HL-60 (cell line): ENCODE data around the gene HCFC1.
A peak's percentile ranks its signal among the peaks of the same experiment; 100 is the strongest.

Experiments used
- DNase-seq, 2 experiments: peaks; one replicate each; pipeline ENCODE4 v3.0.0-alpha.2; 2010 to 2020; ENCODE audit warnings: low read depth in 1 of 2, low spot score in 1 of 2
- H3K27ac ChIP-seq: fragments of 250-450 bp; sonication (Bioruptor Pico); replicated peaks from 2 replicates; pipeline ENCODE4 v1.5.1; 2020; ENCODE audit warnings: mild to moderate bottlenecking, moderate library complexity
- H3K27me3 ChIP-seq: fragments of 250-450 bp; sonication (Bioruptor Pico); 2 replicates; pipeline ENCODE4 v1.5.1; 2021; ENCODE audit warnings: mild to moderate bottlenecking, moderate library complexity; ENCODE audit not compliant: insufficient read depth, poor library complexity, severe bottlenecking
- H3K4me3 ChIP-seq: replicated peaks from 2 replicates; pipeline ENCODE4 v1.5.1; 2011; ENCODE audit warnings: mild to moderate bottlenecking, control low read depth, low read length; ENCODE audit not compliant: insufficient read depth
- CTCF ChIP-seq: IDR thresholded peaks from one replicate; pipeline ENCODE4 v1.5.1; 2011; ENCODE audit warnings: low read length, control low read depth, inconsistent platforms; ENCODE audit not compliant: insufficient read depth
- GABPA ChIP-seq: IDR thresholded peaks from 2 replicates; pipeline ENCODE4 v1.6.1; 2012; ENCODE audit warnings: low read depth
- POLR2AphosphoS5 ChIP-seq: IDR thresholded peaks from 2 replicates; pipeline ENCODE4 v1.6.1; 2012; ENCODE audit warnings: low read depth
- REST ChIP-seq: IDR thresholded peaks from 2 replicates; pipeline ENCODE4 v1.6.1; 2012; ENCODE audit warnings: low read depth; ENCODE audit not compliant: insufficient replicate concordance
- SPI1 ChIP-seq: IDR thresholded peaks from 2 replicates; pipeline ENCODE4 v1.6.1; 2012; ENCODE audit warnings: low read depth, mild to moderate bottlenecking, borderline replicate concordance

Gene HCFC1

GRCh38 chrX:153917869-153918268, 53.7 kb downstream of the HCFC1 start:
- Histone ChIP-seq H3K27me3 (no peaks in the 10 kb centered on the region), H3K27ac (no peak overlapping the region), H3K4me3 (no peak overlapping the region)
- TF ChIP-seq POLR2AphosphoS5 (no peak), SPI1 (no peak), GABPA (no peak), REST (no peak), CTCF (no peak)
- peak in 1 of 2 experiments; percentile 13 for DNase-seq

GRCh38 chrX:153913701-153914100, 57.9 kb downstream of the HCFC1 start:
- Histone ChIP-seq H3K4me3 (no peak overlapping the region), H3K27ac (no peak overlapping the region), H3K27me3 (no peaks in the 10 kb centered on the region)
- TF ChIP-seq GABPA (no peak), POLR2AphosphoS5 (no peak), REST (no peak), SPI1 (no peak), CTCF (no peak)
- no peak for DNase-seq

- TF ChIP-seq CTCF (no peak), REST (no peak), SPI1 (no peak)
- Histone ChIP-seq H3K4me3 (no peak overlapping the region), H3K27ac (no peak overlapping the region), H3K27me3 (no peaks in the 10 kb centered on the region)
- peak in 1 of 2 experiments; percentile 10 for DNase-seq
These were observed 58.4 kb downstream of the HCFC1 start for GRCh38 chrX:153913211-153913610.
